Loucy (cell line): ENCODE measurements around the gene XKR7.

ENCODE experiments used
- CTCF ChIP-seq: fragments of 200-600 bp; sonication (generic); conservative IDR thresholded peaks from 2 replicates; pipeline ENCODE4 v1.5.1; 2014; ENCODE audit warnings: mild to moderate bottlenecking, antibody characterized with exemption, low read length
- EZH2phosphoT487 ChIP-seq: fragments of 200-600 bp; IDR thresholded peaks from 2 replicates; pipeline ENCODE4 v1.6.1; 2018; ENCODE audit warnings: antibody characterized with exemption, mild to moderate bottlenecking, moderate library complexity, borderline replicate concordance

- TF ChIP-seq CTCF (no peak), EZH2phosphoT487 (no peak)
Observed at GRCh38 chr20:31974951-31975487, 7.1 kb downstream of the XKR7 start.
